HG03045 (cell line): ENCODE results near the gene PHKG2.

Experiments used
- ATAC-seq: cut with Tn5 transposase; IDR thresholded peaks from one replicate; pipeline ENCODE4 v1.9.1; 2021; ENCODE audit warnings: mild to moderate bottlenecking, moderate library complexity; ENCODE audit not compliant: unreplicated experiment

The PHKG2 gene

DNA sequence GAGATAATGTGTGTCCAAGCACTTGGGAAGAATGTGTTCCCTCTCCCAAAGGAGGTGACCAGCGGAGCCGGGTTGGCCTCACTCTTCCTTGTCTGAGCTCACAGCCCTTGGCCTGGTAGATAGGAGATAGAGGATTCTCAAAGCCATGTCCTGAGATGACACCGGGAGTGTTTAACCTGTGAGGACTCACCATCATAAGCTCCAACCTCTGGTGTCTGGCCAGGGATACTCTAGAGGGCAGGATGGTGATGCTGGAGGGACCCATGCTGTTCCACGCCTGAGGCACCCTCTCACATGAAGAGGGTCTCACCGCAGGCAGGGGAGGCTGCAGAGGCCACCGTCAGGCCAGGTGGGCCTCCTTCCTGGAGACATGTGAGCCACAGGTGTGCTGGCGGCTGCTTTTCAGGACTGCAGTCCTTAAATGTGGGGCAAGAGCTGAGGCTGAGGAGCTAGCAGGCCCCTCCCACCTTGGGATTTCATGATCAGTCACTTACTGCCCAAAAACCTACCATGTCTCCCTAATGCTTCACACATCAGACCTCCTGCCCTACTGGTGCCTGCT, 45.4 kb downstream of the PHKG2 start:
- no peak for ATAC-seq

DNA sequence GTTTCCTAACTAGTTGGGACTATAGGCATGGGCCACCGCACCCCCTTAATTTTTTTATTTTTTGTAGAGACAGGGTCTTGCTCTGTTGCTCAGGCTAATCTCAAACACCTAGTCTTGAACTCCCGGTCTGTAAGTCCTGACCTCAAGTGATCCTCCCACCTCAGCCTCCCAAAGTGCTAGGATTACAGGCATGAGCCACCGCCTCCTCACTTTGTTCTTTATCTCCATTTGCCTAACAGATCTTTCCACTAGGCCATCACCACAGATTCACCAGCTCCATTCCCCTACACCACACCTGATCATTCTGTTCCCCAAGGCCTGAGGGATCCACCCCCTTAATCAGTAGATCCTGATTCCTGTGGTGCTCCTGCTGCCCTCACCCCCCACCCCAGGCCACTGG, 46.4 kb downstream of the PHKG2 start:
- ATAC-seq = no peak

GRCh38 chr16:30797670-30798309, 49.6 kb downstream of the PHKG2 start:
- no peak for ATAC-seq
